GM12891 (cell line): ENCODE measurements around the gene DNM3.

Experiments used
- DNase-seq: peaks from one replicate; pipeline ENCODE4 v3.0.0; 2011; ENCODE audit warnings: low spot score; ENCODE audit not compliant: insufficient read length
- FAIRE-seq: peaks from 2 replicates; lab custom pipeline; 2011; peaks lifted over from hg19 to GRCh38; lab: Jason Lieb, UNC
- PAX5 ChIP-seq: IDR thresholded peaks from 2 replicates; pipeline ENCODE4 v1.6.1; 2011; ENCODE audit warnings: low read length, moderate library complexity, mild to moderate bottlenecking; ENCODE audit not compliant: insufficient read depth, severe bottlenecking
- POLR2A ChIP-seq: IDR thresholded peaks from 2 replicates; pipeline ENCODE4 v1.6.1; 2011; ENCODE audit warnings: low read depth, low read length, control low read depth
- POLR2AphosphoS5 ChIP-seq: IDR thresholded peaks from 2 replicates; pipeline ENCODE4 v1.6.1; 2011; ENCODE audit warnings: low read depth, low read length, control low read depth
- POU2F2 ChIP-seq: IDR thresholded peaks from 2 replicates; pipeline ENCODE4 v1.6.1; 2011; ENCODE audit warnings: low read depth, mild to moderate bottlenecking, control low read depth, low read length, moderate library complexity
- SPI1 ChIP-seq: IDR thresholded peaks from 2 replicates; pipeline ENCODE4 v1.6.1; 2011; ENCODE audit warnings: low read depth, low read length, control low read depth
- TAF1 ChIP-seq: IDR thresholded peaks from 2 replicates; pipeline ENCODE4 v1.6.1; 2011; ENCODE audit warnings: low read depth, low read length, control low read depth

The DNM3 gene

GRCh38 chr1:172351346-172351745 lies 510.0 kb downstream of the DNM3 start:
- no peak for DNase-seq
- FAIRE-seq = no peak
- TF ChIP-seq PAX5 = no peak
- TF ChIP-seq POU2F2 = no peak
- TF ChIP-seq POLR2A = no peak
- no peak for TF ChIP-seq TAF1
- TF ChIP-seq SPI1 = no peak
- no peak for TF ChIP-seq POLR2AphosphoS5

GRCh38 chr1:172351754-172352161 lies 510.5 kb downstream of the DNM3 start:
- TF ChIP-seq SPI1 (no peak), POLR2AphosphoS5 (no peak)
- DNase-seq = no peak
- peak; percentile 43 for FAIRE-seq

- TF ChIP-seq POLR2A = no peak
- no peak for TF ChIP-seq POLR2AphosphoS5
- TF ChIP-seq POU2F2 = no peak
- no peak for TF ChIP-seq SPI1
- no peak for TF ChIP-seq PAX5
- no peak for TF ChIP-seq TAF1
- DNase-seq (no peak), FAIRE-seq (no peak)
Observed at GRCh38 chr1:172352435-172352834, 511.1 kb downstream of the DNM3 start.

GRCh38 chr1:172354291-172355274 lies 513.3 kb downstream of the DNM3 start:
- TF ChIP-seq SPI1 = no peak
- TF ChIP-seq TAF1 = no peak
- no peak for TF ChIP-seq POLR2AphosphoS5
- TF ChIP-seq POLR2A = no peak
- TF ChIP-seq POU2F2 = no peak
- TF ChIP-seq PAX5 = no peak
- DNase-seq (no peak), FAIRE-seq (no peak)

GRCh38 chr1:172356620-172357019 lies 515.3 kb downstream of the DNM3 start:
- TF ChIP-seq POU2F2 (no peak), PAX5 (no peak), SPI1 (no peak), POLR2AphosphoS5 (no peak)
- DNase-seq (no peak), FAIRE-seq (no peak)

GRCh38 chr1:172357753-172358385 lies 516.6 kb downstream of the DNM3 start:
- DNase-seq (no peak), FAIRE-seq (no peak)
- TF ChIP-seq TAF1 (no peak), POU2F2 (no peak), SPI1 (no peak), POLR2A (no peak), POLR2AphosphoS5 (no peak), PAX5 (no peak)

- DNase-seq = no peak
- no peak for TF ChIP-seq POLR2AphosphoS5
- no peak for TF ChIP-seq PAX5
- TF ChIP-seq POU2F2 = no peak
- TF ChIP-seq POLR2A = no peak
- TF ChIP-seq TAF1 = no peak
- no peak for TF ChIP-seq SPI1
- FAIRE-seq = no peak
Observed at GRCh38 chr1:172359491-172359999, 518.2 kb downstream of the DNM3 start.

- DNase-seq (no peak), FAIRE-seq (peak; percentile 41)
- TF ChIP-seq POU2F2 = no peak
- TF ChIP-seq POLR2A = no peak
- no peak for TF ChIP-seq PAX5
- TF ChIP-seq TAF1 = no peak
- no peak for TF ChIP-seq SPI1
- TF ChIP-seq POLR2AphosphoS5 = no peak
Observed at GRCh38 chr1:172360511-172360910, 519.2 kb downstream of the DNM3 start.

GRCh38 chr1:172360985-172361384 lies 519.7 kb downstream of the DNM3 start:
- no peak for TF ChIP-seq SPI1
- no peak for TF ChIP-seq POU2F2
- TF ChIP-seq PAX5 = no peak
- TF ChIP-seq POLR2AphosphoS5 = no peak
- no peak for TF ChIP-seq POLR2A
- FAIRE-seq (no peak), DNase-seq (no peak)
